ENCODE data around the gene ZDHHC17.

GRCh38 chr12:76781321-76781720, 17.4 kb downstream of the ZDHHC17 start:
- TF ChIP-seq, protein P1, sequence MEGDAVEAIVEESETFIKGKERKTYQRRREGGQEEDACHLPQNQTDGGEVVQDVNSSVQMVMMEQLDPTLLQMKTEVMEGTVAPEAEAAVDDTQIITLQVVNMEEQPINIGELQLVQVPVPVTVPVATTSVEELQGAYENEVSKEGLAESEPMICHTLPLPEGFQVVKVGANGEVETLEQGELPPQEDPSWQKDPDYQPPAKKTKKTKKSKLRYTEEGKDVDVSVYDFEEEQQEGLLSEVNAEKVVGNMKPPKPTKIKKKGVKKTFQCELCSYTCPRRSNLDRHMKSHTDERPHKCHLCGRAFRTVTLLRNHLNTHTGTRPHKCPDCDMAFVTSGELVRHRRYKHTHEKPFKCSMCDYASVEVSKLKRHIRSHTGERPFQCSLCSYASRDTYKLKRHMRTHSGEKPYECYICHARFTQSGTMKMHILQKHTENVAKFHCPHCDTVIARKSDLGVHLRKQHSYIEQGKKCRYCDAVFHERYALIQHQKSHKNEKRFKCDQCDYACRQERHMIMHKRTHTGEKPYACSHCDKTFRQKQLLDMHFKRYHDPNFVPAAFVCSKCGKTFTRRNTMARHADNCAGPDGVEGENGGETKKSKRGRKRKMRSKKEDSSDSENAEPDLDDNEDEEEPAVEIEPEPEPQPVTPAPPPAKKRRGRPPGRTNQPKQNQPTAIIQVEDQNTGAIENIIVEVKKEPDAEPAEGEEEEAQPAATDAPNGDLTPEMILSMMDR (IDR thresholded peaks at IDR 0.05 in 2 of 3, conservative IDR thresholded peaks at IDR 0.05 in 1 of 3; ENCODE audit: borderline replicate concordance in 1 of 3, insufficient read depth in 1 of 3, low read depth in 2 of 3, low read length in 2 of 3), result no peak
- TF ChIP-seq SP1 (IDR thresholded peaks at IDR 0.05; ENCODE audit: low read depth) (no peak), SIN3A (IDR thresholded peaks at IDR 0.05; ENCODE audit: low read depth) (no peak), RAD21 (IDR thresholded peaks at IDR 0.05; ENCODE audit: low read depth) (no peak), SRF (IDR thresholded peaks at IDR 0.05; ENCODE audit: low read depth) (no peak)

Data from HCT116 (cell line).